Measurements from ENCODE around the gene EMCN. TPM values are rescaled to one million over a fixed set of nuclear protein-coding genes. Genes with fewer than 3 reads are reported as not detected.
"Not testable (repeated sequence)": the region's sequence is repeated elsewhere in the genome, so short reads cannot be mapped to it uniquely, and the experiment has no call there.

The EMCN gene
- total and polyA plus RNA-seq, 2 donors (not counting 1 experiment from before 2014, with no cell fraction given), result not detected

GRCh38 chr4:100391863-100392262 is 126.0 kb downstream of the EMCN start:
- H3K36me3 ChIP-seq (ENCODE audit: control insufficient read depth, insufficient read depth, low read length), result no peaks in the 10 kb centered on the region
- H3K4me3 ChIP-seq (replicated peaks in 1 of 4; ENCODE audit: control extremely low read depth in 1 of 4, insufficient read depth in 1 of 4, low read depth in 3 of 4, low read length in 4 of 4), result no peak overlapping the region
- no peak for TF ChIP-seq EZH2 (IDR thresholded peaks at IDR 0.05; ENCODE audit: low read length, missing control alignments)
- H3K79me2 ChIP-seq (ENCODE audit: control insufficient read depth, insufficient read depth, low read length), result no peaks in the 10 kb centered on the region
- H3K4me2 ChIP-seq (ENCODE audit: extremely low read depth, insufficient read depth, low read length), result no peak overlapping the region
- peak; percentile 27 to 81 for DNase-seq (ENCODE audit: low read depth in 2 of 2)
- H4K20me1 ChIP-seq (ENCODE audit: control insufficient read depth, extremely low read depth, insufficient read depth, low read length), result no peaks in the 10 kb centered on the region
- H3K4me1 ChIP-seq (ENCODE audit: control insufficient read depth, extremely low read depth, insufficient read depth, low read length), result no peaks in the 10 kb centered on the region
- no peak overlapping the region for H2AFZ ChIP-seq (ENCODE audit: low read length)
- no peaks in the 10 kb centered on the region for H3K9me3 ChIP-seq (ENCODE audit: control insufficient read depth, insufficient read depth, low read depth, low read length)
- no peak overlapping the region for H3K27ac ChIP-seq (ENCODE audit: insufficient read depth, low read length)
- H3K27me3 ChIP-seq (ENCODE audit: control insufficient read depth, insufficient read depth, low read length), result no peaks in the 10 kb centered on the region
- no peak overlapping the region for H3K9ac ChIP-seq (ENCODE audit: insufficient read depth, low read length)

- H3K27ac ChIP-seq (ENCODE audit: insufficient read depth, low read length), result no peak overlapping the region
- no peak overlapping the region for H3K4me3 ChIP-seq (replicated peaks in 1 of 4; ENCODE audit: control extremely low read depth in 1 of 4, insufficient read depth in 1 of 4, low read depth in 3 of 4, low read length in 4 of 4)
- H3K79me2 ChIP-seq (ENCODE audit: control insufficient read depth, insufficient read depth, low read length), result no peaks in the 10 kb centered on the region
- no peaks in the 10 kb centered on the region for H3K9me3 ChIP-seq (ENCODE audit: control insufficient read depth, insufficient read depth, low read depth, low read length)
- no peak for DNase-seq (ENCODE audit: low read depth in 2 of 2)
- no peak overlapping the region for H3K9ac ChIP-seq (ENCODE audit: insufficient read depth, low read length)
- H3K4me2 ChIP-seq (ENCODE audit: extremely low read depth, insufficient read depth, low read length), result no peak overlapping the region
- H4K20me1 ChIP-seq (ENCODE audit: control insufficient read depth, extremely low read depth, insufficient read depth, low read length), result no peaks in the 10 kb centered on the region
- no peaks in the 10 kb centered on the region for H3K27me3 ChIP-seq (ENCODE audit: control insufficient read depth, insufficient read depth, low read length)
- no peaks in the 10 kb centered on the region for H3K36me3 ChIP-seq (ENCODE audit: control insufficient read depth, insufficient read depth, low read length)
- H3K4me1 ChIP-seq (ENCODE audit: control insufficient read depth, extremely low read depth, insufficient read depth, low read length), result no peaks in the 10 kb centered on the region
- H2AFZ ChIP-seq (ENCODE audit: low read length), result no peak overlapping the region
- TF ChIP-seq EZH2 (IDR thresholded peaks at IDR 0.05; ENCODE audit: low read length, missing control alignments), result no peak
- TF ChIP-seq CTCF (conservative IDR thresholded peaks at IDR 0.05 in 1 of 2, IDR thresholded peaks at IDR 0.05 in 1 of 2; ENCODE audit: low read depth in 1 of 2, low read length in 2 of 2), result no peak
These were observed 126.7 kb downstream of the EMCN start for GRCh38 chr4:100391086-100391485.

GRCh38 chr4:100386270-100386669 is 131.6 kb downstream of the EMCN start:
- Histone ChIP-seq H3K9me3 (ENCODE audit: control insufficient read depth, insufficient read depth, low read depth, low read length) (no peaks in the 10 kb centered on the region), H4K20me1 (ENCODE audit: control insufficient read depth, extremely low read depth, insufficient read depth, low read length) (no peaks in the 10 kb centered on the region), H3K27me3 (ENCODE audit: control insufficient read depth, insufficient read depth, low read length) (no peaks in the 10 kb centered on the region), H3K79me2 (ENCODE audit: control insufficient read depth, insufficient read depth, low read length) (no peaks in the 10 kb centered on the region), H2AFZ (ENCODE audit: low read length) (no peak overlapping the region), H3K4me2 (ENCODE audit: extremely low read depth, insufficient read depth, low read length) (no peak overlapping the region), H3K9ac (ENCODE audit: insufficient read depth, low read length) (no peak overlapping the region), H3K4me1 (ENCODE audit: control insufficient read depth, extremely low read depth, insufficient read depth, low read length) (no peaks in the 10 kb centered on the region), H3K27ac (ENCODE audit: insufficient read depth, low read length) (no peak overlapping the region), H3K36me3 (ENCODE audit: control insufficient read depth, insufficient read depth, low read length) (no peaks in the 10 kb centered on the region), H3K4me3 (replicated peaks in 1 of 4; ENCODE audit: control extremely low read depth in 1 of 4, insufficient read depth in 1 of 4, low read depth in 3 of 4, low read length in 4 of 4) (no peak overlapping the region)
- DNase-seq (ENCODE audit: low read depth in 2 of 2), result no peak
- TF ChIP-seq CTCF (conservative IDR thresholded peaks at IDR 0.05 in 1 of 2, IDR thresholded peaks at IDR 0.05 in 1 of 2; ENCODE audit: low read depth in 1 of 2, low read length in 2 of 2) (no peak), EZH2 (IDR thresholded peaks at IDR 0.05; ENCODE audit: low read length, missing control alignments) (no peak)

- not testable (repeated sequence) for H3K9me3 ChIP-seq (ENCODE audit: control insufficient read depth, insufficient read depth, low read depth, low read length); H3K4me2 ChIP-seq (ENCODE audit: extremely low read depth, insufficient read depth, low read length); H3K27ac ChIP-seq (ENCODE audit: insufficient read depth, low read length); DNase-seq (ENCODE audit: low read depth in 2 of 2); H3K27me3 ChIP-seq (ENCODE audit: control insufficient read depth, insufficient read depth, low read length); H3K36me3 ChIP-seq (ENCODE audit: control insufficient read depth, insufficient read depth, low read length); H3K4me3 ChIP-seq (replicated peaks in 1 of 4; ENCODE audit: control extremely low read depth in 1 of 4, insufficient read depth in 1 of 4, low read depth in 3 of 4, low read length in 4 of 4); H3K79me2 ChIP-seq (ENCODE audit: control insufficient read depth, insufficient read depth, low read length); H2AFZ ChIP-seq (ENCODE audit: low read length); H3K9ac ChIP-seq (ENCODE audit: insufficient read depth, low read length); H3K4me1 ChIP-seq (ENCODE audit: control insufficient read depth, extremely low read depth, insufficient read depth, low read length); H4K20me1 ChIP-seq (ENCODE audit: control insufficient read depth, extremely low read depth, insufficient read depth, low read length)
These were observed 137.4 kb downstream of the EMCN start for GRCh38 chr4:100380401-100380800.
